CD14-positive monocyte (primary cell): ENCODE measurements around the gene OXSR1. TPM values are rescaled to one million over a fixed set of nuclear protein-coding genes. Genes with fewer than 3 reads are reported as not detected.
A peak's percentile ranks its signal among the peaks of the same experiment; 100 is the strongest.

Experiments used
- DNase-seq, 3 donors: peaks; one replicate each; pipeline ENCODE4 v3.0.0-alpha.2; 2011 to 2022
- H2AFZ ChIP-seq: 2 replicates; pipeline ENCODE4 v1.6.0; 2012; ENCODE audit warnings: mild to moderate bottlenecking, low read depth, low read length, inconsistent platforms; ENCODE audit not compliant: insufficient read depth, poor library complexity, severe bottlenecking
- H3K27ac ChIP-seq, 2 donors: 1 replicate in 1 of 2; 2 replicates in 1 of 2; pipeline ENCODE4 v1.5.1; 2012 to 2013; ENCODE audit warnings: low read length in 2 of 2, control low read depth in 1 of 2, inconsistent platforms in 1 of 2, low read depth in 1 of 2, mild to moderate bottlenecking in 1 of 2
- H3K27me3 ChIP-seq, 2 donors: one replicate each; pipeline versions ENCODE4 v1.6.0 to v1.6.1; 2011 to 2013; ENCODE audit warnings: low read length in 2 of 2; ENCODE audit not compliant: control insufficient read depth in 2 of 2, insufficient read depth in 2 of 2
- H3K36me3 ChIP-seq, 2 donors: replicated peaks in 1 of 2; 1 replicate in 1 of 2; 2 replicates in 1 of 2; pipeline versions ENCODE4 v1.5.1 to v1.6.1; 2012 to 2013; ENCODE audit warnings: low read length in 2 of 2, control low read depth in 1 of 2, inconsistent platforms in 1 of 2, mild to moderate bottlenecking in 1 of 2; ENCODE audit not compliant: insufficient read depth in 2 of 2, control insufficient read depth in 1 of 2
- H3K4me1 ChIP-seq, 2 donors: 1 replicate in 1 of 2; 2 replicates in 1 of 2; pipeline versions ENCODE4 v1.5.1 to v1.6.1; 2012 to 2013; ENCODE audit warnings: low read length in 2 of 2, control low read depth in 1 of 2, inconsistent platforms in 1 of 2, mild to moderate bottlenecking in 1 of 2, moderate library complexity in 1 of 2; ENCODE audit not compliant: insufficient read depth in 2 of 2, control insufficient read depth in 1 of 2
- H3K4me2 ChIP-seq: replicated peaks from 2 replicates; pipeline ENCODE3; 2012; ENCODE audit warnings: low read length, moderate library complexity, mild to moderate bottlenecking; ENCODE audit not compliant: poor library complexity, severe bottlenecking; ENCODE audit errors: extremely low read depth
- H3K4me3 ChIP-seq, 3 experiments: fragments of 200-600 bp in 1 of 3; sonication (generic) in 1 of 3; replicated peaks in 1 of 3; 1 replicate in 2 of 3; 2 replicates in 1 of 3; pipeline ENCODE4 v1.5.1; 2011 to 2013; ENCODE audit warnings: low read length in 3 of 3, mild to moderate bottlenecking in 3 of 3, control low read depth in 2 of 3, low read depth in 2 of 3, inconsistent platforms in 1 of 3, moderate library complexity in 1 of 3
- H3K79me2 ChIP-seq: 2 replicates; pipeline ENCODE4 v1.6.0; 2012; ENCODE audit warnings: mild to moderate bottlenecking, control low read depth, inconsistent platforms, low read length, moderate library complexity; ENCODE audit not compliant: insufficient read depth
- H3K9ac ChIP-seq: 2 replicates; pipeline ENCODE4 v1.6.0; 2017; ENCODE audit warnings: low read length, mild to moderate bottlenecking; ENCODE audit not compliant: insufficient read depth, poor library complexity, severe bottlenecking
- H3K9me3 ChIP-seq, 2 donors: replicated peaks in 1 of 2; 1 replicate in 1 of 2; 2 replicates in 1 of 2; pipeline versions ENCODE4 v1.5.1 to v1.6.1; 2012 to 2013; ENCODE audit warnings: low read length in 2 of 2, control low read depth in 1 of 2; ENCODE audit not compliant: control insufficient read depth in 1 of 2, insufficient read depth in 1 of 2
- H4K20me1 ChIP-seq: 2 replicates; pipeline ENCODE4 v1.6.0; 2012; ENCODE audit warnings: mild to moderate bottlenecking, low read length, control low read depth, moderate library complexity; ENCODE audit not compliant: insufficient read depth
- H3K27ac Mint-ChIP-seq, 7 donors: one replicate each; pipeline ENCODE4 v1.8.0; 2020; ENCODE audit warnings: mild to moderate bottlenecking in 7 of 7, mixed read lengths in 7 of 7, moderate library complexity in 6 of 7, inconsistent platforms in 2 of 7
- H3K27me3 Mint-ChIP-seq, 3 donors: one replicate each; pipeline ENCODE4 v1.8.0; 2021 to 2022; ENCODE audit warnings: low read depth in 3 of 3, mild to moderate bottlenecking in 3 of 3, mixed read lengths in 3 of 3, moderate library complexity in 3 of 3, inconsistent platforms in 1 of 3
- H3K36me3 Mint-ChIP-seq, 2 donors: one replicate each; pipeline ENCODE4 v1.8.0; 2020; ENCODE audit warnings: mixed read lengths in 2 of 2, inconsistent platforms in 1 of 2, mild to moderate bottlenecking in 1 of 2
- H3K4me1 Mint-ChIP-seq: one replicate; pipeline ENCODE4 v1.8.0; 2020; ENCODE audit warnings: mild to moderate bottlenecking, mixed read lengths
- H3K4me3 Mint-ChIP-seq, 2 donors: one replicate each; pipeline ENCODE4 v1.8.0; 2020; ENCODE audit warnings: mild to moderate bottlenecking in 2 of 2, mixed read lengths in 2 of 2, moderate library complexity in 1 of 2
- H3K9me3 Mint-ChIP-seq, 7 donors: one replicate each; pipeline ENCODE4 v1.8.0; 2020 to 2022; ENCODE audit warnings: mixed read lengths in 7 of 7, mild to moderate bottlenecking in 6 of 7, moderate library complexity in 6 of 7, inconsistent platforms in 2 of 7
- WGBS: methylation state at CpG from one replicate; pipeline ENCODE4 v1.1.5; 2013; ENCODE audit warnings: missing lambda C conversion rate; ENCODE audit not compliant: insufficient coverage; 5-methylcytosine and 5-hydroxymethylcytosine counted together
- intact Hi-C, 2 donors: fragments of 100-400 bp; cut with micrococcal nuclease; formaldehyde crosslinking; loops; one replicate each; pipeline versions ENCODE4 v1.15.0 to v1.15.1; 2023
- polyA plus RNA-seq, 3 donors: library from polyadenylated mRNA; depleted of rRNA in 1 of 3; unstranded in 2 of 3; stranded (reverse) in 1 of 3; fragments of 300-500 nt in 2 of 3; fragments of >200 nt in 1 of 3; fragmentation: Illumina TruSeq in 2 of 3; gene quantifications; 1 replicate in 2 of 3; 2 replicates in 1 of 3; pipeline ENCODE4 v1.2.3, GENCODE V29; 2012 to 2021
- TF ChIP-seq, protein P1 (sequence below): fragments of 200-600 bp; IDR thresholded peaks from one replicate; pipeline ENCODE4 v1.8.0; 2022; ENCODE audit warnings: antibody characterized with exemption, mild to moderate bottlenecking

Gene OXSR1
- polyA plus RNA-seq, 3 donors: 9.4 to 20.3 (median 12.3) TPM

DNA sequence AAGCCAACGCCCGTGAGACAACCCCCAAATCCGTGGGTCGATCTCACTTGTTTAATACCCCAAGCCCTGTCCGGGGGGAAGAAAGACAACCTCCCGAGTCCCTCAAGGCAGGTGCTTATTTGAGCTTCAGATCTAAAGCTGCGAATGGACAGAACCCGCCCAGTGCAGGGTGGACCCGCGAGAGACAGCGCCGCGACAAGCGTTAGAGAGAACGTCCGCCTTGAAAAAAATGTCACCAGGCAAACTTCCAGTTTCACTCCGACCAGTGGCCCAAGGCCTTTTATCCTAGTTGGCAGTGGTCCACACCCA, 740 bp upstream of the OXSR1 start:
- Histone ChIP-seq H4K20me1 (peaks cover 36% of the 10 kb centered on the region), H3K9me3 (no peaks in the 10 kb centered on the region), H3K27me3 (no peaks in the 10 kb centered on the region), H3K79me2 (peaks cover 41% of the 10 kb centered on the region), H3K27ac (peak overlapping the region; percentile 96 to 99), H3K4me3 (peak overlapping the region; percentile 32 to 71 (median 34)), H3K4me1 (peaks cover 21 to 40% of the 10 kb centered on the region in 2 donors), H3K4me2 (peak overlapping the region; percentile 70), H2AFZ (peak overlapping the region; percentile 29), H3K9ac (peak overlapping the region; percentile 97), H3K36me3 (no peaks in the 10 kb centered on the region)
- H3K4me3 Mint-ChIP-seq: peak overlapping the region; percentile 86 to 94
- DNase-seq: no peak
- no peaks in the 10 kb centered on the region for H3K27me3 Mint-ChIP-seq
- intact Hi-C loops: loop anchor here in 1 of 2 donors (1.0 to 2.0 kb wide), 2 partner anchors 10 to 26 kb away; partner anchors contain the start of gene MYD88
- H3K36me3 Mint-ChIP-seq: peaks cover 11 to 19% of the 10 kb centered on the region in 2 donors
- TF ChIP-seq, protein P1, sequence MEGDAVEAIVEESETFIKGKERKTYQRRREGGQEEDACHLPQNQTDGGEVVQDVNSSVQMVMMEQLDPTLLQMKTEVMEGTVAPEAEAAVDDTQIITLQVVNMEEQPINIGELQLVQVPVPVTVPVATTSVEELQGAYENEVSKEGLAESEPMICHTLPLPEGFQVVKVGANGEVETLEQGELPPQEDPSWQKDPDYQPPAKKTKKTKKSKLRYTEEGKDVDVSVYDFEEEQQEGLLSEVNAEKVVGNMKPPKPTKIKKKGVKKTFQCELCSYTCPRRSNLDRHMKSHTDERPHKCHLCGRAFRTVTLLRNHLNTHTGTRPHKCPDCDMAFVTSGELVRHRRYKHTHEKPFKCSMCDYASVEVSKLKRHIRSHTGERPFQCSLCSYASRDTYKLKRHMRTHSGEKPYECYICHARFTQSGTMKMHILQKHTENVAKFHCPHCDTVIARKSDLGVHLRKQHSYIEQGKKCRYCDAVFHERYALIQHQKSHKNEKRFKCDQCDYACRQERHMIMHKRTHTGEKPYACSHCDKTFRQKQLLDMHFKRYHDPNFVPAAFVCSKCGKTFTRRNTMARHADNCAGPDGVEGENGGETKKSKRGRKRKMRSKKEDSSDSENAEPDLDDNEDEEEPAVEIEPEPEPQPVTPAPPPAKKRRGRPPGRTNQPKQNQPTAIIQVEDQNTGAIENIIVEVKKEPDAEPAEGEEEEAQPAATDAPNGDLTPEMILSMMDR: no peak
- H3K27ac Mint-ChIP-seq: peak overlapping the region; percentile 99 to 100 (median 100)
- H3K9me3 Mint-ChIP-seq: no peaks in the 10 kb centered on the region
- 0% methylated on average over 17 of the region's 17 CpGs for WGBS
- H3K4me1 Mint-ChIP-seq: peaks cover 48% of the 10 kb centered on the region

DNA sequence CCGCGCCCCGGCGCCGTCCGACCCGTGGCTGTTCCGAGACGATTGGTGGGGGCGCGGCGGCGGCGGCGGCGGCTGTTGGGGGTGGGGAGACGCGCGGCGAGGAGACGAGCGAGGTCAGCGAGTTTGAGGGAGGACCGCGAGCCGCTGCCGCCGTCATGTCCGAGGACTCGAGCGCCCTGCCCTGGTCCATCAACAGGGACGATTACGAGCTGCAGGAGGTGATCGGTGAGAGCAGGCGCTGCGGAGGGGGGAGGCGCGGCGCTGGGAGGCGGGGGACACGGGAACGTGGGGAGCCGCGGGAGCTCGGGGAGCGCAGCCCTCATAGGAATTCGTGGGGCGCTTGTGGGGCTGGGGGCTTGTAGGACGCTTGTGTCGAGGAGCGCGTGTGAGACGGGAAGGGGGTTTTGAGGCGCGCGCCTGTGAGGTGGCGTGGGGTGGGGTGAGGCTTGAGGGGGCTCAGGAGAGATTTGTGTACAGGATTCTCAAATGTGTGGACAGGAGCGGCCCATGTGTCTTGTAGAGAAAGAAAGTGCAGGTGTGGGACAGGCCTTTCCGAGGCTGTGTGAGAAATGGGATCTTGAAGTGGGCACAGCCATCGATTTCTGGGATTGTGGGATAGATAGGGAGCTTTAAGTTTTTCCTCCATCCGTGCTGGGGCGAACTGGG, 518 bp downstream of the OXSR1 start:
- H2AFZ ChIP-seq: peak overlapping the region; percentile 59
- Mint-ChIP-seq H3K27ac (peak overlapping the region; percentile 99 to 100 (median 100)), H3K9me3 (no peaks in the 10 kb centered on the region), H3K27me3 (no peaks in the 10 kb centered on the region), H3K4me1 (peaks cover 55% of the 10 kb centered on the region), H3K4me3 (peak overlapping the region; percentile 93 to 94), H3K36me3 (peaks cover 19 to 24% of the 10 kb centered on the region in 2 donors)
- H3K4me2 ChIP-seq: peak overlapping the region; percentile 77
- 0% methylated on average over 57 of the region's 62 CpGs for WGBS
- H3K9ac ChIP-seq: peak overlapping the region; percentile 97
- H3K27me3 ChIP-seq: no peaks in the 10 kb centered on the region
- intact Hi-C loops: loop anchor here (1.0 to 2.0 kb wide), 2 partner anchors 27 to 29 kb away; partner anchors contain the start of genes ACAA1 (in 1 of the 2) and MYD88 (in 1 of the 2)
- peak overlapping the region; percentile 96 to 99 for H3K27ac ChIP-seq
- H4K20me1 ChIP-seq: peaks cover 48% of the 10 kb centered on the region
- DNase-seq: peak in 1 of 3 donors; percentile 54
- peak overlapping the region; percentile 61 to 94 (median 66) for H3K4me3 ChIP-seq
- H3K79me2 ChIP-seq: peaks cover 54% of the 10 kb centered on the region
- TF ChIP-seq, protein P1: no peak
- peaks cover 21 to 40% of the 10 kb centered on the region in 2 donors for H3K4me1 ChIP-seq
- H3K9me3 ChIP-seq: no peaks in the 10 kb centered on the region
- H3K36me3 ChIP-seq: no peaks in the 10 kb centered on the region
